Vagina (tissue), 2 donors: ENCODE measurements around the gene CRISPLD2. TPM values are rescaled to one million over a fixed set of nuclear protein-coding genes. Genes with fewer than 3 reads are reported as not detected.
A peak's percentile ranks its signal among the peaks of the same experiment; 100 is the strongest.

Experiments used
- DNase-seq, 2 donors: peaks; one replicate each; pipeline ENCODE4 v3.0.0-alpha.2; 2017; ENCODE audit errors: extremely low spot score in 2 of 2
- H3K27ac ChIP-seq: fragments of 200-600 bp; sonication (generic); one replicate; pipeline ENCODE4 v1.5.1; 2019
- H3K27me3 ChIP-seq: fragments of 200-600 bp; sonication (generic); one replicate; pipeline ENCODE4 v1.5.1; 2019
- H3K36me3 ChIP-seq, 2 donors: fragments of 200-600 bp; sonication (generic); one replicate each; pipeline ENCODE4 v1.5.1; 2017 to 2019
- H3K4me1 ChIP-seq: fragments of 200-600 bp; sonication (generic); one replicate; pipeline ENCODE4 v1.5.1; 2019
- H3K4me3 ChIP-seq, 2 donors: fragments of 200-600 bp; sonication (generic); 1 replicate in 1 of 2; 2 replicates in 1 of 2; pipeline ENCODE4 v1.5.1; 2016 to 2019
- H3K9me3 ChIP-seq: fragments of 200-600 bp; sonication (generic); one replicate; pipeline ENCODE4 v1.5.1; 2019
- POLR2A ChIP-seq, 2 donors: fragments of 450-650 bp; IDR thresholded peaks; one replicate each; pipeline ENCODE4 v1.6.1; 2017; ENCODE audit warnings: antibody characterized with exemption in 2 of 2, mild to moderate bottlenecking in 2 of 2, moderate library complexity in 2 of 2
- POLR2AphosphoS5 ChIP-seq, 2 donors: sonication (generic); formaldehyde crosslinking; IDR thresholded peaks; one replicate each; pipeline ENCODE4 v1.9.0; 2017; ENCODE audit warnings: antibody characterized with exemption in 2 of 2, mild to moderate bottlenecking in 2 of 2, low read depth in 1 of 2; ENCODE audit not compliant: insufficient read depth in 1 of 2
- intact Hi-C: fragments of 100-400 bp; cut with DNase I; formaldehyde crosslinking; loops from one replicate; pipeline ENCODE4 v1.15.1; 2023
- total RNA-seq: library from RNA; depleted of rRNA; stranded (reverse); fragments of >200 nt; gene quantifications from one replicate; pipeline ENCODE4 v1.2.3, GENCODE V29; 2016
- TF ChIP-seq, protein P1 (sequence below), 3 experiments: fragments of 450-650 bp in 2 of 3; fragments of 200-600 bp in 1 of 3; sonication (generic) in 1 of 3; IDR thresholded peaks; one replicate each; pipeline ENCODE4 v1.5.1; 2017 to 2019; ENCODE audit warnings: antibody characterized with exemption in 3 of 3, mild to moderate bottlenecking in 2 of 3, moderate library complexity in 2 of 3

The CRISPLD2 gene
- total RNA-seq, 1 donor from 2014 or later = 320 TPM

GRCh38 chr16:84925092-84925772, 105.4 kb downstream of the CRISPLD2 start:
- Histone ChIP-seq H3K36me3 (no peaks in the 10 kb centered on the region), H3K4me3 (no peak overlapping the region), H3K27ac (peak overlapping the region; percentile 91), H3K27me3 (no peaks in the 10 kb centered on the region), H3K4me1 (peaks cover 62% of the 10 kb centered on the region), H3K9me3 (no peaks in the 10 kb centered on the region)
- TF ChIP-seq, protein P1, sequence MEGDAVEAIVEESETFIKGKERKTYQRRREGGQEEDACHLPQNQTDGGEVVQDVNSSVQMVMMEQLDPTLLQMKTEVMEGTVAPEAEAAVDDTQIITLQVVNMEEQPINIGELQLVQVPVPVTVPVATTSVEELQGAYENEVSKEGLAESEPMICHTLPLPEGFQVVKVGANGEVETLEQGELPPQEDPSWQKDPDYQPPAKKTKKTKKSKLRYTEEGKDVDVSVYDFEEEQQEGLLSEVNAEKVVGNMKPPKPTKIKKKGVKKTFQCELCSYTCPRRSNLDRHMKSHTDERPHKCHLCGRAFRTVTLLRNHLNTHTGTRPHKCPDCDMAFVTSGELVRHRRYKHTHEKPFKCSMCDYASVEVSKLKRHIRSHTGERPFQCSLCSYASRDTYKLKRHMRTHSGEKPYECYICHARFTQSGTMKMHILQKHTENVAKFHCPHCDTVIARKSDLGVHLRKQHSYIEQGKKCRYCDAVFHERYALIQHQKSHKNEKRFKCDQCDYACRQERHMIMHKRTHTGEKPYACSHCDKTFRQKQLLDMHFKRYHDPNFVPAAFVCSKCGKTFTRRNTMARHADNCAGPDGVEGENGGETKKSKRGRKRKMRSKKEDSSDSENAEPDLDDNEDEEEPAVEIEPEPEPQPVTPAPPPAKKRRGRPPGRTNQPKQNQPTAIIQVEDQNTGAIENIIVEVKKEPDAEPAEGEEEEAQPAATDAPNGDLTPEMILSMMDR (IDR thresholded peaks at IDR 0.05) = peak; percentile 52 to 76 (median 72)
- no peak for TF ChIP-seq POLR2A (IDR thresholded peaks at IDR 0.05)
- DNase-seq = no peak
- intact Hi-C loops = no loop called here

- H3K4me1 ChIP-seq = peaks cover 63% of the 10 kb centered on the region
- TF ChIP-seq POLR2A (IDR thresholded peaks at IDR 0.05) (no peak), POLR2AphosphoS5 (IDR thresholded peaks at IDR 0.05; ENCODE audit: insufficient read depth in 1 of 2, low read depth in 1 of 2) (no peak)
- TF ChIP-seq, protein P1 (IDR thresholded peaks at IDR 0.05) = no peak
- H3K4me3 ChIP-seq = no peak overlapping the region
- H3K27ac ChIP-seq = peak overlapping the region; percentile 91
- no peaks in the 10 kb centered on the region for H3K9me3 ChIP-seq
- no peaks in the 10 kb centered on the region for H3K36me3 ChIP-seq
- intact Hi-C loops = no loop called here
- no peaks in the 10 kb centered on the region for H3K27me3 ChIP-seq
- DNase-seq = no peak
Observed at GRCh38 chr16:84925773-84926372, 106.1 kb downstream of the CRISPLD2 start.

DNA sequence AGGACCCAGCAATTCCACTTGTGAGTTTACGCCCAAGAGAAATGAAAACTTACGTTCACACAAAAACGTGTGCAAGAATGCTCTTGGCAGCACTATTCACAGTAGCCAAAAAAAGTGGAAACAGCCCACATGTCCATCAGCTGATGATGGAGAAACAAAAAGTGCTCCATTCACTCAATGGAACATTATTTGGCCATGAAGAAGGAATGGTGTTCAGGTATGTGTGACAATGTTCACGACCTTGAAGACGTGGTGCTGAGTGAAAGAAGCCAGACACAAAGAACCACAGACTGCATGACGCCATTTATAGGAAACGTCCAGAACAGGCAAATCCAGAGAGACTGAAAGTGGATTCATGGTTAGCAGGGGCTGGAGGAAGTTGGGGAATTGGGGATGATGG, 106.7 kb downstream of the CRISPLD2 start:
- intact Hi-C loops = no loop called here
- peaks cover 60% of the 10 kb centered on the region for H3K4me1 ChIP-seq

GRCh38 chr16:84927621-84928591, 108.1 kb downstream of the CRISPLD2 start:
- Histone ChIP-seq H3K4me3 (no peak overlapping the region), H3K9me3 (no peaks in the 10 kb centered on the region), H3K27me3 (no peaks in the 10 kb centered on the region), H3K36me3 (no peaks in the 10 kb centered on the region), H3K27ac (peak overlapping the region; percentile 81), H3K4me1 (peaks cover 59% of the 10 kb centered on the region)
- intact Hi-C loops = no loop called here
- TF ChIP-seq POLR2AphosphoS5 (IDR thresholded peaks at IDR 0.05; ENCODE audit: insufficient read depth in 1 of 2, low read depth in 1 of 2) = no peak
- no peak for TF ChIP-seq POLR2A (IDR thresholded peaks at IDR 0.05)
- TF ChIP-seq, protein P1 (IDR thresholded peaks at IDR 0.05) = no peak
- no peak for DNase-seq

More for the DNA sequence above, 106.7 kb downstream of the CRISPLD2 start:
- H3K36me3 ChIP-seq = no peaks in the 10 kb centered on the region
- DNase-seq = no peak
- TF ChIP-seq POLR2A (IDR thresholded peaks at IDR 0.05) = no peak
- no peak for TF ChIP-seq POLR2AphosphoS5 (IDR thresholded peaks at IDR 0.05; ENCODE audit: insufficient read depth in 1 of 2, low read depth in 1 of 2)
- TF ChIP-seq, protein P1 (IDR thresholded peaks at IDR 0.05) = no peak
- H3K4me3 ChIP-seq = no peak overlapping the region
- no peaks in the 10 kb centered on the region for H3K27me3 ChIP-seq
- H3K27ac ChIP-seq = peak overlapping the region; percentile 91
- no peaks in the 10 kb centered on the region for H3K9me3 ChIP-seq
